Duodenal mucosa (tissue), 2 donors: ENCODE data around the gene PDE4A.
A peak's percentile ranks its signal among the peaks of the same experiment; 100 is the strongest.
"Not testable (repeated sequence)": the region's sequence is repeated elsewhere in the genome, so short reads cannot be mapped to it uniquely, and the experiment has no call there.

ENCODE experiments used
- H3K27ac ChIP-seq: one replicate; pipeline ENCODE4 v1.7.0; 2013; ENCODE audit warnings: low read depth, low read length
- H3K27me3 ChIP-seq, 2 donors: one replicate each; pipeline ENCODE4 v1.7.0; 2013; ENCODE audit warnings: low read length in 2 of 2, control low read depth in 1 of 2; ENCODE audit not compliant: insufficient read depth in 2 of 2, control insufficient read depth in 1 of 2
- H3K36me3 ChIP-seq, 2 donors: one replicate each; pipeline ENCODE4 v1.7.0; 2013; ENCODE audit warnings: low read length in 2 of 2, control low read depth in 1 of 2; ENCODE audit not compliant: insufficient read depth in 2 of 2, control insufficient read depth in 1 of 2
- H3K4me1 ChIP-seq, 2 donors: one replicate each; pipeline ENCODE4 v1.7.0; 2013; ENCODE audit warnings: low read length in 2 of 2, control low read depth in 1 of 2; ENCODE audit not compliant: insufficient read depth in 2 of 2, control insufficient read depth in 1 of 2
- H3K4me3 ChIP-seq, 2 donors: one replicate each; pipeline ENCODE4 v1.7.0; 2013; ENCODE audit warnings: low read length in 2 of 2, low read depth in 1 of 2
- H3K9ac ChIP-seq, 2 donors: one replicate each; pipeline ENCODE4 v1.7.0; 2013; ENCODE audit warnings: low read length in 2 of 2, low read depth in 1 of 2
- H3K9me3 ChIP-seq, 2 donors: one replicate each; pipeline ENCODE4 v1.7.0; 2013; ENCODE audit warnings: low read length in 2 of 2, control low read depth in 1 of 2; ENCODE audit not compliant: control insufficient read depth in 1 of 2

The PDE4A gene

GRCh38 chr19:10461047-10461949, 41.0 kb downstream of the PDE4A start:
- H3K4me1 ChIP-seq, result peaks cover 2 to 6% of the 10 kb centered on the region in 2 donors
- no peak overlapping the region for H3K27ac ChIP-seq
- H3K9me3 ChIP-seq, result no peaks in the 10 kb centered on the region
- H3K27me3 ChIP-seq, result no peaks in the 10 kb centered on the region
- peaks cover 0 to 9% of the 10 kb centered on the region in 2 donors for H3K36me3 ChIP-seq
- H3K4me3 ChIP-seq, result peak overlapping the region; percentile 61
- no peak overlapping the region for H3K9ac ChIP-seq

GRCh38 chr19:10462042-10462441, 41.7 kb downstream of the PDE4A start:
- H3K27ac ChIP-seq, H3K9me3 ChIP-seq, H3K4me3 ChIP-seq, H3K27me3 ChIP-seq, H3K4me1 ChIP-seq, H3K9ac ChIP-seq: not testable (repeated sequence)
- H3K36me3 ChIP-seq, result peaks cover 0 to 12% of the 10 kb centered on the region in 2 donors

- Histone ChIP-seq H3K4me3 (no peak overlapping the region), H3K9ac (no peak overlapping the region), H3K4me1 (peaks cover 2 to 6% of the 10 kb centered on the region in 2 donors), H3K9me3 (no peaks in the 10 kb centered on the region), H3K36me3 (peaks cover 0 to 16% of the 10 kb centered on the region in 2 donors), H3K27me3 (no peaks in the 10 kb centered on the region), H3K27ac (no peak overlapping the region)
Measured at GRCh38 chr19:10462557-10462956, 42.2 kb downstream of the PDE4A start.

GRCh38 chr19:10464456-10464855, 44.1 kb downstream of the PDE4A start:
- no peak overlapping the region for H3K4me3 ChIP-seq
- H3K27me3 ChIP-seq, result no peaks in the 10 kb centered on the region
- no peak overlapping the region for H3K27ac ChIP-seq
- H3K9ac ChIP-seq, result no peak overlapping the region
- H3K9me3 ChIP-seq, result no peaks in the 10 kb centered on the region
- peaks cover 0 to 14% of the 10 kb centered on the region in 2 donors for H3K36me3 ChIP-seq
- H3K4me1 ChIP-seq, result peaks cover 2 to 6% of the 10 kb centered on the region in 2 donors

- Histone ChIP-seq H3K27ac (no peak overlapping the region), H3K4me1 (no peaks in the 10 kb centered on the region), H3K4me3 (no peak overlapping the region), H3K9me3 (no peaks in the 10 kb centered on the region), H3K27me3 (no peaks in the 10 kb centered on the region), H3K36me3 (peaks cover 0 to 12% of the 10 kb centered on the region in 2 donors), H3K9ac (no peak overlapping the region)
Measured at GRCh38 chr19:10467104-10467706, 46.9 kb downstream of the PDE4A start.

- no peaks in the 10 kb centered on the region for H3K4me1 ChIP-seq
- no peaks in the 10 kb centered on the region for H3K9me3 ChIP-seq
- H3K27me3 ChIP-seq, result no peaks in the 10 kb centered on the region
- H3K9ac ChIP-seq, result no peak overlapping the region
- H3K36me3 ChIP-seq, result peaks cover 0 to 12% of the 10 kb centered on the region in 2 donors
- no peak overlapping the region for H3K27ac ChIP-seq
- H3K4me3 ChIP-seq, result no peak overlapping the region
Measured at GRCh38 chr19:10468133-10468532, 47.8 kb downstream of the PDE4A start.

GRCh38 chr19:10471909-10472308, 51.6 kb downstream of the PDE4A start:
- H3K27ac ChIP-seq, result no peak overlapping the region
- H3K36me3 ChIP-seq, result peaks cover 0 to 5% of the 10 kb centered on the region in 2 donors
- H3K9me3 ChIP-seq, result no peaks in the 10 kb centered on the region
- H3K4me1 ChIP-seq, result no peaks in the 10 kb centered on the region
- no peaks in the 10 kb centered on the region for H3K27me3 ChIP-seq
- H3K4me3 ChIP-seq, result no peak overlapping the region
- H3K9ac ChIP-seq, result no peak overlapping the region

- Histone ChIP-seq H3K27me3 (no peaks in the 10 kb centered on the region), H3K4me1 (no peaks in the 10 kb centered on the region), H3K36me3 (no peaks in the 10 kb centered on the region), H3K27ac (no peak overlapping the region), H3K9me3 (no peaks in the 10 kb centered on the region), H3K9ac (no peak overlapping the region), H3K4me3 (no peak overlapping the region)
Measured at GRCh38 chr19:10473192-10473591, 52.9 kb downstream of the PDE4A start.

- no peaks in the 10 kb centered on the region for H3K27me3 ChIP-seq
- H3K27ac ChIP-seq, result no peak overlapping the region
- no peak overlapping the region for H3K4me3 ChIP-seq
- peaks cover 0 to 14% of the 10 kb centered on the region in 2 donors for H3K4me1 ChIP-seq
- H3K36me3 ChIP-seq, result no peaks in the 10 kb centered on the region
- H3K9me3 ChIP-seq, result no peaks in the 10 kb centered on the region
- H3K9ac ChIP-seq, result no peak overlapping the region
Measured at GRCh38 chr19:10474962-10475451, 54.7 kb downstream of the PDE4A start.

GRCh38 chr19:10478476-10478875, 58.1 kb downstream of the PDE4A start:
- H3K4me3 ChIP-seq, result peak overlapping the region in 1 of 2 donors; percentile 15
- no peaks in the 10 kb centered on the region for H3K36me3 ChIP-seq
- H3K27me3 ChIP-seq, result no peaks in the 10 kb centered on the region
- peak overlapping the region in 1 of 2 donors; percentile 7 for H3K9ac ChIP-seq
- H3K9me3 ChIP-seq, result no peaks in the 10 kb centered on the region
- peaks cover 0 to 14% of the 10 kb centered on the region in 2 donors for H3K4me1 ChIP-seq
- H3K27ac ChIP-seq, result no peak overlapping the region
